Central memory CD4-positive, alpha-beta T cell (primary cell): ENCODE data around the gene PLAAT5.

Experiments
- DNase-seq: peaks from one replicate; pipeline ENCODE4 v3.0.0; 2022

PLAAT5 gene

GRCh38 chr11:63511048-63511748 is 20.2 kb upstream of the PLAAT5 start:
- no peak for DNase-seq

GRCh38 chr11:63510360-63511047 is 19.5 kb upstream of the PLAAT5 start:
- no peak for DNase-seq

- DNase-seq, result no peak
Observed at GRCh38 chr11:63508745-63509144, 17.8 kb upstream of the PLAAT5 start.

- no peak for DNase-seq
Observed at GRCh38 chr11:63508009-63508408, 17.0 kb upstream of the PLAAT5 start.

- DNase-seq, result no peak
Observed at GRCh38 chr11:63507511-63507910, 16.5 kb upstream of the PLAAT5 start.

- no peak for DNase-seq
Observed at GRCh38 chr11:63506876-63507275, 15.9 kb upstream of the PLAAT5 start.

- no peak for DNase-seq
Observed at GRCh38 chr11:63505857-63506528, 15.0 kb upstream of the PLAAT5 start, which contains the start of gene LGALS12. TSS of gene LGALS12 (plus strand) at chr11:63506084. CDS start at chr11:63506459, 375 bp downstream.

GRCh38 chr11:63504933-63505586 is 14.1 kb upstream of the PLAAT5 start:
- DNase-seq, result no peak

- DNase-seq, result no peak
Observed at GRCh38 chr11:63504054-63504453, 13.1 kb upstream of the PLAAT5 start.

GRCh38 chr11:63503492-63503891 is 12.5 kb upstream of the PLAAT5 start:
- DNase-seq, result no peak

GRCh38 chr11:63502252-63502820 is 11.4 kb upstream of the PLAAT5 start:
- DNase-seq, result no peak

GRCh38 chr11:63501236-63501635 is 10.3 kb upstream of the PLAAT5 start:
- no peak for DNase-seq

GRCh38 chr11:63499874-63500273 is 8.9 kb upstream of the PLAAT5 start:
- DNase-seq, result no peak

- no peak for DNase-seq
Observed at GRCh38 chr11:63494975-63495374, 4.0 kb upstream of the PLAAT5 start.

- DNase-seq, result no peak
Observed at GRCh38 chr11:63493127-63493526, 2.2 kb upstream of the PLAAT5 start.

- DNase-seq, result no peak
Observed at GRCh38 chr11:63492441-63492840, 1.5 kb upstream of the PLAAT5 start.

GRCh38 chr11:63491636-63492372 is 837 bp upstream of the PLAAT5 start:
- peak; percentile 4 for DNase-seq

GRCh38 chr11:63491240-63491587 is 247 bp upstream of the PLAAT5 start:
- DNase-seq, result no peak

- no peak for DNase-seq
Observed at GRCh38 chr11:63489879-63490278, 1.1 kb downstream of the PLAAT5 start.

- DNase-seq, result no peak
Observed at GRCh38 chr11:63488789-63489188, 2.2 kb downstream of the PLAAT5 start.

- DNase-seq, result no peak
Observed at GRCh38 chr11:63485777-63486176, 5.2 kb downstream of the PLAAT5 start.

GRCh38 chr11:63480039-63480438 is 10.9 kb downstream of the PLAAT5 start:
- no peak for DNase-seq
